Measurements from ENCODE around the gene LIPJ.

LIPJ gene

GRCh38 chr10:88598055-88598454 lies 11.5 kb downstream of the LIPJ start:
- DNase-seq (ENCODE audit: low spot score): no peak

- DNase-seq (ENCODE audit: low spot score): no peak
These were observed 21.6 kb downstream of the LIPJ start for GRCh38 chr10:88608052-88608732.

GRCh38 chr10:88608780-88609179 lies 22.2 kb downstream of the LIPJ start:
- DNase-seq (ENCODE audit: low spot score): no peak

- no peak for DNase-seq (ENCODE audit: low spot score)
These were observed 29.9 kb downstream of the LIPJ start for GRCh38 chr10:88616250-88616977.

GRCh38 chr10:88617772-88618300 lies 31.3 kb downstream of the LIPJ start:
- no peak for DNase-seq (ENCODE audit: low spot score)

- DNase-seq (ENCODE audit: low spot score): no peak
These were observed 31.9 kb downstream of the LIPJ start for GRCh38 chr10:88618496-88618895.

GRCh38 chr10:88620441-88620840 lies 33.9 kb downstream of the LIPJ start:
- no peak for DNase-seq (ENCODE audit: low spot score)

GRCh38 chr10:88623835-88624234 lies 37.3 kb downstream of the LIPJ start:
- DNase-seq (ENCODE audit: low spot score): no peak

GRCh38 chr10:88624840-88625239 lies 38.3 kb downstream of the LIPJ start:
- DNase-seq (ENCODE audit: low spot score): no peak

- DNase-seq (ENCODE audit: low spot score): no peak
These were observed 53.6 kb downstream of the LIPJ start for GRCh38 chr10:88640186-88640585.

- DNase-seq (ENCODE audit: low spot score): no peak
These were observed 55.6 kb downstream of the LIPJ start for GRCh38 chr10:88642209-88642608.

- no peak for DNase-seq (ENCODE audit: low spot score)
These were observed 56.4 kb downstream of the LIPJ start for GRCh38 chr10:88642963-88643362.

- DNase-seq (ENCODE audit: low spot score): no peak
These were observed 60.6 kb downstream of the LIPJ start for GRCh38 chr10:88647061-88647615.

GRCh38 chr10:88651101-88651551 lies 64.6 kb downstream of the LIPJ start:
- peak; percentile 13 for DNase-seq (ENCODE audit: low spot score)

- DNase-seq (ENCODE audit: low spot score): no peak
These were observed 66.1 kb downstream of the LIPJ start for GRCh38 chr10:88652616-88653015.
